ENCODE results near the gene TPO.

TPO gene

DNA sequence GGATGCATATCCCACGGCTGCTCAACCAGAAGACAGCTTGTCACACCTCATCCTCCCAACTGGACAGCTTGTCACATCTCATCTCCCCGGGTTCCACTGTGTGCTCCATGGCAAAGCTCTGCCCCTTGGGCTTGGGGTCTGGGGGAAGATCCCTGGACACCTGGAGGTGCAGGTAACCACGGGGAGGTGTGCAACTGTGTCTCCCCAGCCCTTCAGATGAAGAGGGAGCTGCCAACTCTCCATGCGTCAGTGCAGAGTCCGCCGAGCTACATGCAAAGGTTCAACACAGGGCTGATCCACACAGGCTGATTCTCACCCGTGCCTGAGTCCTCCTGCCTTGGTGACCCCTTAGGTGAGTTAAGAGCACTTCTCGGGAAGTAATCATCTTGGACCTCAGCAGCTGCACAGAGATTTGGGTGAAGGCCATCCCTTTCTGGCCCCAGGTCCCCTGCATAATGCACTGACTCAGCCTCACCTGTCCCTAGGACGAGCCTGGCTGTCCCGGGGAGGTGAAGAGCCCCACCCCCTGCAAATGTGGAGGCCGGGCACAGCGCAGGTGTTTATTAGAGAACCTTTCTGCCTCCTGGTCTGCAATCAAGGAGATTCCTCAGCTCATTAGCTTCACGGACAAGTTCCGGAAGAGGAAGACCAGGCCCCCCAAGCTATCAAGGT, 173.1 kb downstream of the TPO start:
- no peak for DNase-seq (ENCODE audit: low read depth)

- DNase-seq (ENCODE audit: low read depth): no peak
Observed at GRCh38 chr2:1586923-1587840, 173.9 kb downstream of the TPO start.

GRCh38 chr2:1588051-1588977, 175.1 kb downstream of the TPO start:
- DNase-seq (ENCODE audit: low read depth): no peak

- DNase-seq (ENCODE audit: low read depth): no peak
Observed at GRCh38 chr2:1588978-1589621, 175.8 kb downstream of the TPO start.

- DNase-seq (ENCODE audit: low read depth): no peak
Observed at GRCh38 chr2:1590596-1591460, 177.6 kb downstream of the TPO start.

DNA sequence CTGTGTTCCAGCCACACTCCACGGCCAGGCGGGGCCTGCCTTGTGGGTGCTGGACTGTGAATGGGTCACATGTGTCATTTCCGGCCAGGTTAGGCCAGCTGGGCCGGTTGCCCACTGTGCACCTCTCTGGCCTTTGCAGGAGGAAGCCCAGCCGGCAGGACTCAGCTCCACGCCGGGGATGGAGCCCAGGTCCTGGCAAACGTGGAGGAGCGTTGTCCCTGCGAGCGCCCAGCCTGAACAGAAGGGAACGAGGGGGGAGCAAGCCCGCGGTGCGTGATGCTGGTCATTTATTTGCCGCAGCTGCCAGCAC, 178.2 kb downstream of the TPO start:
- DNase-seq (ENCODE audit: low read depth): no peak
